HEK293T (cell line): ENCODE measurements around the gene GRK1.
"Not testable (repeated sequence)": the region's sequence is repeated elsewhere in the genome, so short reads cannot be mapped to it uniquely, and the experiment has no call there.

Experiments
- CTCF ChIA-PET: fragments of 350-600 bp; formaldehyde crosslinking; extraction: SDS; loops from one replicate; lab custom pipeline; 2021; ENCODE audit warnings: antibody characterized with exemption, inconsistent platforms; lab: Yijun Ruan, JAX
- POLR2A ChIA-PET: fragments of 350-600 bp; formaldehyde crosslinking; extraction: SDS; loops from one replicate; lab custom pipeline; 2020; ENCODE audit warnings: antibody characterized with exemption, inconsistent platforms; lab: Yijun Ruan, JAX
- DNase-seq: peaks from one replicate; pipeline ENCODE4 v3.0.0; 2012; ENCODE audit warnings: mixed read lengths; ENCODE audit errors: extremely low spot score
- ARNT ChIP-seq: fragments of 450-650 bp; IDR thresholded peaks from 2 replicates; pipeline ENCODE4 v1.6.1; 2017; ENCODE audit warnings: mild to moderate bottlenecking
- BHLHE40 ChIP-seq: fragments of 450-650 bp; IDR thresholded peaks from 2 replicates; pipeline ENCODE4 v1.6.1; 2016; ENCODE audit warnings: mild to moderate bottlenecking, moderate library complexity, borderline replicate concordance
- CTBP1 ChIP-seq: fragments of 450-650 bp; IDR thresholded peaks from 2 replicates; pipeline ENCODE4 v1.6.1; 2016; ENCODE audit warnings: borderline replicate concordance
- ELF4 ChIP-seq: fragments of 450-650 bp; IDR thresholded peaks from 2 replicates; pipeline ENCODE4 v1.6.1; 2017; ENCODE audit warnings: antibody characterized with exemption
- FOXA1 ChIP-seq: fragments of 450-650 bp; IDR thresholded peaks from 2 replicates; pipeline ENCODE4 v1.6.1; 2016; ENCODE audit warnings: mild to moderate bottlenecking
- FOXK2 ChIP-seq: fragments of 450-650 bp; IDR thresholded peaks from 2 replicates; pipeline ENCODE4 v1.6.1; 2016; ENCODE audit warnings: mild to moderate bottlenecking
- FOXM1 ChIP-seq: fragments of 450-650 bp; IDR thresholded peaks from 2 replicates; pipeline ENCODE4 v1.6.1; 2017; ENCODE audit warnings: mild to moderate bottlenecking, borderline replicate concordance
- HDGF ChIP-seq: fragments of 450-650 bp; IDR thresholded peaks from 2 replicates; pipeline ENCODE4 v1.6.1; 2017; ENCODE audit warnings: antibody characterized with exemption, borderline replicate concordance
- L3MBTL2 ChIP-seq: fragments of 450-650 bp; conservative IDR thresholded peaks from 2 replicates; pipeline ENCODE4 v1.6.1; 2016; ENCODE audit warnings: mild to moderate bottlenecking
- LEF1 ChIP-seq: fragments of 450-650 bp; IDR thresholded peaks from 2 replicates; pipeline ENCODE4 v1.6.1; 2017; ENCODE audit warnings: mild to moderate bottlenecking, borderline replicate concordance
- NFRKB ChIP-seq: fragments of 450-650 bp; IDR thresholded peaks from 2 replicates; pipeline ENCODE4 v1.6.1; 2016; ENCODE audit warnings: mild to moderate bottlenecking, moderate library complexity
- PKNOX1 ChIP-seq: fragments of 450-650 bp; IDR thresholded peaks from 2 replicates; pipeline ENCODE4 v1.6.1; 2016
- SP1 ChIP-seq: fragments of 450-650 bp; IDR thresholded peaks from 2 replicates; pipeline ENCODE4 v1.6.1; 2017
- SUZ12 ChIP-seq: fragments of 450-650 bp; IDR thresholded peaks from 2 replicates; pipeline ENCODE4 v1.6.1; 2016; ENCODE audit warnings: mild to moderate bottlenecking
- TARDBP ChIP-seq: fragments of 450-650 bp; IDR thresholded peaks from 2 replicates; pipeline ENCODE4 v1.6.1; 2016
- ZNF384 ChIP-seq: fragments of 450-650 bp; IDR thresholded peaks from 2 replicates; pipeline ENCODE4 v1.6.1; 2016

The GRK1 gene

DNA sequence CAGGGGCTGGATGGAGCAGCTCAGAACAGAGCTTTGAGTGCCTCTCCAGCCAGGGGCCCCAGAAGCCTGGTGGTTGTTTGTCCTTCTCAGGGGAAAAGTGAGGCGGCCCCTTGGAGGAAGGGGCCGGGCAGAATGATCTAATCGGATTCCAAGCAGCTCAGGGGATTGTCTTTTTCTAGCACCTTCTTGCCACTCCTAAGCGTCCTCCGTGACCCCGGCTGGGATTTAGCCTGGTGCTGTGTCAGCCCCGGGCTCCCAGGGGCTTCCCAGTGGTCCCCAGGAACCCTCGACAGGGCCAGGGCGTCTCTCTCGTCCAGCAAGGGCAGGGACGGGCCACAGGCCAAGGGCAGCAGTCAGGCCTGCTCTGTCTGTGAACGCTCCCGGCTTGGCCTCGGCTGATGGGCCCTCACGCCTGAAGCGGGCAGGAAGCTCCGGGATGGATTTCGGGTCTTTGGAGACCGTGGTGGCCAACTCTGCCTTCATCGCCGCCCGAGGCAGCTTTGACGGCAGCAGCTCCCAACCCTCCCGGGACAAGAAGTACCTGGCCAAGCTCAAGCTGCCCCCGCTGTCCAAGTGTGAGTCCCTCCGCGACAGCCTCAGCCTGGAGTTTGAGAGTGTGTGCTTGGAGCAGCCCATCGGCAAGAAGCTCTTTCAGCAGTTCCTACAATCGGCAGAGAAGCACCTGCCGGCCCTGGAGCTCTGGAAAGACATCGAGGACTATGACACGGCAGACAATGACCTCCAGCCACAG, at the start of gene GRK1:
Gene GRK1, plus strand, starts transcription at position 269 of the 751 bp plus-strand sequence. Its CDS starts 168 bp downstream, at position 437.
- ChIA-PET POLR2A (no interaction called here), CTCF (no interaction called here)
- DNase-seq = no peak
- TF ChIP-seq FOXK2 = no peak
- no peak for TF ChIP-seq ZNF384
- TF ChIP-seq SUZ12 = no peak
- no peak for TF ChIP-seq PKNOX1
- TF ChIP-seq LEF1 = no peak
- no peak for TF ChIP-seq FOXA1
- TF ChIP-seq BHLHE40 = no peak
- TF ChIP-seq L3MBTL2 = no peak
- no peak for TF ChIP-seq CTBP1
- no peak for TF ChIP-seq FOXM1

DNA sequence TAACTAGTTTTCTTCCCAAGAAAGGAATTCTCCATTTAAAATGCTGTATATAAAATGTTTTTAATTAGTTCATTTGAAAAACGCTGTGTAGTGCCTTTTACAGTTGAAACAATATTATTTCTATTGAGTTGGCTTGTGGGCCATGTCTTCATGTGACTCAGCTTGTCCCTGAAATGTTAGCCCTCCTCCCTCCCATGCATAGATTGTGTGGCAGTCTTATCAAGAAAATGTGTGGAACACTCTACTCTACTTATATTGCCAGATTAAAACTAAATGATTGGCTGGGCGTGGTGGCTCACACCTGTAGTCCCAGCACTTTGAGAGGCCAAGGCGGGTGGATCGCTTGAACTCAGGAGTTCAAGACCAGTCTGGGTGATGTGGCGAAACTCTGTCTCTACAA, 49.1 kb upstream of the GRK1 start:
- CTCF ChIA-PET = no interaction called here
- TF ChIP-seq L3MBTL2 = no peak
- no peak for TF ChIP-seq HDGF
- TF ChIP-seq BHLHE40 = no peak
- no peak for TF ChIP-seq SUZ12
- TF ChIP-seq FOXM1 = no peak
- no peak for TF ChIP-seq CTBP1
- TF ChIP-seq ELF4 = no peak
- TF ChIP-seq LEF1 = no peak
- POLR2A ChIA-PET = no interaction called here
- no peak for DNase-seq

- DNase-seq = no peak
- POLR2A ChIA-PET = no interaction called here
- TF ChIP-seq ZNF384 (no peak), PKNOX1 (no peak), FOXA1 (no peak), L3MBTL2 (no peak), CTBP1 (no peak), NFRKB (no peak), FOXK2 (no peak), TARDBP (no peak), LEF1 (no peak)
- CTCF ChIA-PET = no interaction called here
These were observed 48.6 kb upstream of the GRK1 start for GRCh38 chr13:113618455-113618854.

GRCh38 chr13:113620036-113620796, 46.8 kb upstream of the GRK1 start:
- no peak for DNase-seq
- POLR2A ChIA-PET = no interaction called here

DNA sequence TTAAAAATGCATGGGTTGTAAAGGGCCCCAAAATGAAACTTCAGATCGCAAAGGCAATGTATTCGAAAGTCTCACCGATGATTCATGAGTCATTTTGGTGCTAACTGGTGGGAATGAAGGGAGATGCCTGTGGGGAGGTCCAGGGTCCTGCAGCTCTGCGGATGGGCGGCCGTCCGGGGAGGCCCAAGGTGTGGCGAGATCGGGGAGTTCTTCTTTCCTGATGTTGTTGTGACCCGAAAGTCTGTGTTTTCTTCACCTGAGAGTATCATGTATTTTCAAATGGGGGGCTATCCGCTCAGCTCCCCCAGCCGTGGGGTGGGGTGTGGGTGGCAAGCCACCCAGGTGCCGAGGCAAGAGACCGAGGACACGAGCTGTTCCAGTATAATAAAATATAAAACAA, 46.0 kb upstream of the GRK1 start:
- POLR2A ChIA-PET = no interaction called here
- CTCF ChIA-PET = interaction anchor here (0.6 kb wide), 1 partner anchor 656 kb away, joined by 3 read pairs; no protein-coding TSS in a partner anchor

More at GRCh38 chr13:113620036-113620796, 46.8 kb upstream of the GRK1 start:
- TF ChIP-seq L3MBTL2 (no peak), TARDBP (no peak), FOXM1 (no peak), SUZ12 (no peak), FOXK2 (no peak), CTBP1 (no peak), BHLHE40 (no peak), ARNT (no peak), SP1 (no peak)
- CTCF ChIA-PET = no interaction called here

GRCh38 chr13:113621498-113621897, 45.5 kb upstream of the GRK1 start:
- DNase-seq, POLR2A ChIA-PET: not testable (repeated sequence)
- CTCF ChIA-PET = interaction anchor here (0.6 kb wide), 1 partner anchor 655 kb away, joined by 3 read pairs; no protein-coding TSS in a partner anchor

More for the DNA sequence above, 46.0 kb upstream of the GRK1 start:
- no peak for DNase-seq
- TF ChIP-seq CTBP1 (no peak), SUZ12 (no peak), ELF4 (no peak)

DNA sequence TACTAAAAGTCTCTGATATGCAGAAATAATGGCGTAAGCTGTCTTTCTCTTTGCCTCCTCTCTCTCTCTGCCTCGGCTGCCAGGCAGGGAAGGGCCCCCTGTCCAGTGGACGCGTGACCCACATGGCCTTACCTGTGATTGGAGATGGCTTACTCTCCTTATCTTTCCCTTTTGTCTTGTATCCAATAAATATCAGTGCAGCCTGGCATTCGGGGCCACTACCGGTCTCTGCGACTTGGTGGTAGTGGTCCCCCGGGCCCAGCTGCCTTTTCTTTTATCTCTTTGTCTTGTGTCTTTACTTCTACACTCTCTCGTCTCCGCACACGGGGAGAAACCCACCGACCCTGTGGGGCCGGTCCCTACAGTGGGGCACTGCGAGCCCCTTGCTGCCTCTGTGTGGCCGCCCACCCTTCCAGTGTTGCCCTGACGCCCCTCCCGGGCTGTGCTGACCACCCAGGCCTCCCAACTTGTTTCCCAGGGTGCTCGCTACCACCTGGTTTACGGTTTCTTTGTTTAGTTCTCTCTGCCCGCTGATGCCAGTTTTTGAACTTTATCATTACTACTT, 45.0 kb upstream of the GRK1 start:
- DNase-seq, CTCF ChIA-PET, POLR2A ChIA-PET: not testable (repeated sequence)
